Panc1 (cell line): ENCODE measurements around the gene TBC1D16.
A peak's percentile ranks its signal among the peaks of the same experiment; 100 is the strongest.

Source experiments
- CTCF ChIP-seq: fragments of 450-650 bp; IDR thresholded peaks from 2 replicates; pipeline ENCODE4 v1.5.1; 2017; ENCODE audit warnings: mild to moderate bottlenecking
- POLR2AphosphoS5 ChIP-seq: IDR thresholded peaks from 2 replicates; pipeline ENCODE4 v1.6.1; 2012; ENCODE audit warnings: mild to moderate bottlenecking, low read depth, low read length, moderate library complexity

DNA sequence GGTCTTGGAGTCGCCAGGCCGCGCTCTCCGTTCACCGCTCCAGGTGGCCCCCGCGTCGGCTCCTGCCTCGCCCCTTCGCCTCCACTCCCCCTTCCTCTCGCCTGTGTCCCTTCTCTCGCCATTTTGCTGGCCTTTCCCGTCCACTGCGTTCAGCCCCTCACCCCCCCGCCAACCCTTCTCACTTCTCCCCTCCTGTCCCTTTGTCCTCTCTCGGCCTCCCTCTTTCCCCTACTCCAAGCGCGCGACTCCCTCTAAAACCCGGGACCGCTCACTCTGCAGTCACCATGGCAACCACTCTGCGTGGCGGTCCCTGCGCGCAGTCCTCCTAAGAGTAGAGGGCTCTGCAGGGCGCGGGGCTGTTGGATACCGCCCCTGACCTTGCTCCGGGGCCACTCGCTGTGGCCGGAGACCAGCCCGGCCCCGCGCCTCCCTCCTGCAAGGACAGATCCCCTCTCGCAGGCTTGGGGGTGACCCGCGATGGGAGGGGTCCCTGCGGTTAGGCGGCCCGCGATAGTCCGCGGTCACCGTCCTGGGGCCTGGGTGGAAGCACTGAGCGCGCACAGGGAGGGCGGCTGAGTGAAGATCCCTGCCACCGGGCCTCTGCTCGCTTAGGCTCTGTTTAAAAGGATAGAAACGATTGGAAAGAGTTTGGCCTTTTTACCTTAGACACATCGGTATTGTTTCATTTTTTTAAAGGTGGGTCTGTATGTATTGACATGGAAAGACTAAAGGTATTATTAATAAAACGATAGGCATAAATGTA, 1.2 kb upstream of the TBC1D16 start:
- TF ChIP-seq CTCF: no peak
- TF ChIP-seq POLR2AphosphoS5: 0 out of 2 replicates have a peak, but pooled peaks have one; percentile 15
